ENCODE results near the gene ATP2C2. TPM values are rescaled to one million over a fixed set of nuclear protein-coding genes. Genes with fewer than 3 reads are reported as not detected.

ATP2C2 gene
- total RNA-seq, 1 experiment from 2014 or later: 4.0 TPM

- H3K23ac ChIP-seq (ENCODE audit: insufficient read length, low read depth, low read length): no peak overlapping the region
- no peaks in the 10 kb centered on the region for H3K9me3 ChIP-seq (ENCODE audit: control insufficient read depth, low read depth, low read length)
- Mint-ChIP-seq H3K4me1 (peaks cover 2% of the 10 kb centered on the region in 2 experiments; a peak in 2 of 4 replicates), H3K27ac (peak overlapping the region in 1 of 3 experiments; percentile 65; a peak in 1 of 7 replicates), H3K4me3 (no peak overlapping the region), H3K36me3 (ENCODE audit: insufficient read depth in 1 of 3, low read depth in 3 of 3) (peaks cover 3 to 12% (median 6%) of the 10 kb centered on the region in 3 experiments; a peak in 5 of 7 replicates), H3K9me3 (peaks cover 3 to 6% of the 10 kb centered on the region in 2 experiments; a peak in 2 of 5 replicates), H3K27me3 (ENCODE audit: low read depth) (peaks cover 27% of the 10 kb centered on the region)
- H4K20me1 ChIP-seq (ENCODE audit: control insufficient read depth, insufficient read depth, insufficient read length): no peaks in the 10 kb centered on the region
- no peak overlapping the region for H2BK15ac ChIP-seq (ENCODE audit: low read depth, low read length)
- H3K18ac ChIP-seq (ENCODE audit: insufficient read length, low read depth, low read length): no peak overlapping the region
- H3K79me2 ChIP-seq (ENCODE audit: insufficient read depth, low read length): no peaks in the 10 kb centered on the region
- TF ChIP-seq, protein P1, sequence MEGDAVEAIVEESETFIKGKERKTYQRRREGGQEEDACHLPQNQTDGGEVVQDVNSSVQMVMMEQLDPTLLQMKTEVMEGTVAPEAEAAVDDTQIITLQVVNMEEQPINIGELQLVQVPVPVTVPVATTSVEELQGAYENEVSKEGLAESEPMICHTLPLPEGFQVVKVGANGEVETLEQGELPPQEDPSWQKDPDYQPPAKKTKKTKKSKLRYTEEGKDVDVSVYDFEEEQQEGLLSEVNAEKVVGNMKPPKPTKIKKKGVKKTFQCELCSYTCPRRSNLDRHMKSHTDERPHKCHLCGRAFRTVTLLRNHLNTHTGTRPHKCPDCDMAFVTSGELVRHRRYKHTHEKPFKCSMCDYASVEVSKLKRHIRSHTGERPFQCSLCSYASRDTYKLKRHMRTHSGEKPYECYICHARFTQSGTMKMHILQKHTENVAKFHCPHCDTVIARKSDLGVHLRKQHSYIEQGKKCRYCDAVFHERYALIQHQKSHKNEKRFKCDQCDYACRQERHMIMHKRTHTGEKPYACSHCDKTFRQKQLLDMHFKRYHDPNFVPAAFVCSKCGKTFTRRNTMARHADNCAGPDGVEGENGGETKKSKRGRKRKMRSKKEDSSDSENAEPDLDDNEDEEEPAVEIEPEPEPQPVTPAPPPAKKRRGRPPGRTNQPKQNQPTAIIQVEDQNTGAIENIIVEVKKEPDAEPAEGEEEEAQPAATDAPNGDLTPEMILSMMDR (conservative IDR thresholded peaks at IDR 0.05): no peak
- H4K5ac ChIP-seq (ENCODE audit: insufficient read length, low read depth, low read length): no peak overlapping the region
- DNase-seq: no peak
- H3K23me2 ChIP-seq (ENCODE audit: insufficient read length, low read depth, low read length, poor library complexity, severe bottlenecking): no peaks in the 10 kb centered on the region
- WGBS (ENCODE audit: extremely low coverage, insufficient read length, low lambda C conversion rate): no CpG with 5 or more reads among the region's 21 CpGs
- H2BK12ac ChIP-seq (ENCODE audit: insufficient read length, low read depth, low read length): no peak overlapping the region
- H4K8ac ChIP-seq (replicated peaks; ENCODE audit: insufficient read length, low read depth, low read length): no peak overlapping the region
- no peak overlapping the region for H3K4me2 ChIP-seq (ENCODE audit: insufficient read depth, insufficient read length, low read length)
- H3K14ac ChIP-seq (ENCODE audit: insufficient read depth, low read length): no peak overlapping the region
- H3K9ac ChIP-seq (ENCODE audit: extremely low read depth, insufficient read length, low read length): no peak overlapping the region
- no peak overlapping the region for H2BK20ac ChIP-seq (ENCODE audit: low read depth, low read length, poor library complexity, severe bottlenecking)
- H2BK120ac ChIP-seq (ENCODE audit: low read depth, low read length, poor library complexity, severe bottlenecking): no peak overlapping the region
- no peaks in the 10 kb centered on the region for H3K27me3 ChIP-seq (ENCODE audit: insufficient read depth, low read length)
- H3K79me1 ChIP-seq (ENCODE audit: insufficient read depth, low read depth, low read length, poor library complexity, severe bottlenecking): no peaks in the 10 kb centered on the region
- no peak overlapping the region for H2AFZ ChIP-seq (ENCODE audit: low read length)
- H2BK5ac ChIP-seq (ENCODE audit: insufficient read length, low read length): no peak overlapping the region
- H3K4ac ChIP-seq (ENCODE audit: low read depth, low read length): no peak overlapping the region
- no peak overlapping the region for H2AK5ac ChIP-seq (ENCODE audit: insufficient read length, low read length)
- H3K4me1 ChIP-seq (ENCODE audit: insufficient read depth, low read length): no peaks in the 10 kb centered on the region
- H3T11ph ChIP-seq (ENCODE audit: low read length): no peak overlapping the region
- H3K56ac ChIP-seq (ENCODE audit: insufficient read length, low read depth, low read length): no peak overlapping the region
- H4K91ac ChIP-seq (ENCODE audit: insufficient read length, low read depth, low read length): no peak overlapping the region
- no peak overlapping the region for H3K27ac ChIP-seq (ENCODE audit: insufficient read length, low read depth, low read length)
Measured at GRCh38 chr16:84421081-84421937, 53.0 kb downstream of the ATP2C2 start.

All from H9 (cell line).